ENCODE measurements around the gene DDTL.

- TF ChIP-seq, protein P1, sequence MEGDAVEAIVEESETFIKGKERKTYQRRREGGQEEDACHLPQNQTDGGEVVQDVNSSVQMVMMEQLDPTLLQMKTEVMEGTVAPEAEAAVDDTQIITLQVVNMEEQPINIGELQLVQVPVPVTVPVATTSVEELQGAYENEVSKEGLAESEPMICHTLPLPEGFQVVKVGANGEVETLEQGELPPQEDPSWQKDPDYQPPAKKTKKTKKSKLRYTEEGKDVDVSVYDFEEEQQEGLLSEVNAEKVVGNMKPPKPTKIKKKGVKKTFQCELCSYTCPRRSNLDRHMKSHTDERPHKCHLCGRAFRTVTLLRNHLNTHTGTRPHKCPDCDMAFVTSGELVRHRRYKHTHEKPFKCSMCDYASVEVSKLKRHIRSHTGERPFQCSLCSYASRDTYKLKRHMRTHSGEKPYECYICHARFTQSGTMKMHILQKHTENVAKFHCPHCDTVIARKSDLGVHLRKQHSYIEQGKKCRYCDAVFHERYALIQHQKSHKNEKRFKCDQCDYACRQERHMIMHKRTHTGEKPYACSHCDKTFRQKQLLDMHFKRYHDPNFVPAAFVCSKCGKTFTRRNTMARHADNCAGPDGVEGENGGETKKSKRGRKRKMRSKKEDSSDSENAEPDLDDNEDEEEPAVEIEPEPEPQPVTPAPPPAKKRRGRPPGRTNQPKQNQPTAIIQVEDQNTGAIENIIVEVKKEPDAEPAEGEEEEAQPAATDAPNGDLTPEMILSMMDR (IDR thresholded peaks at IDR 0.05): no peak
- TF ChIP-seq POLR2A (IDR thresholded peaks at IDR 0.05): no peak
Measured at GRCh38 chr22:24008381-24009226, 41.9 kb downstream of the DDTL start.
